B cell (primary cell): ENCODE measurements around the gene PAQR7. TPM values are rescaled to one million over a fixed set of nuclear protein-coding genes. Genes with fewer than 3 reads are reported as not detected.

Experiments used
- ATAC-seq: fragments of 200-7000 bp; cut with Tn5 transposase; one replicate; pipeline ENCODE4 v1.10.0; 2021; ENCODE audit warnings: low read depth, mild to moderate bottlenecking, moderate number of reproducible peaks, moderate library complexity
- CTCF ChIA-PET: fragments of 350-600 bp; sonication (Branson Sonifier 250); formaldehyde crosslinking; loops from one replicate; lab custom pipeline; 2021; ENCODE audit warnings: antibody characterized with exemption, inconsistent platforms; lab: Charles Lee
- POLR2A ChIA-PET: fragments of 350-600 bp; sonication (Branson Sonifier 250); formaldehyde crosslinking; loops from one replicate; lab custom pipeline; 2021; ENCODE audit warnings: antibody characterized with exemption; lab: Charles Lee
- DNase-seq: peaks from one replicate; pipeline ENCODE4 v3.0.0; 2013
- H2AFZ ChIP-seq: 2 replicates; pipeline ENCODE4 v1.6.1; 2012; ENCODE audit warnings: mild to moderate bottlenecking, low read depth, low read length; ENCODE audit not compliant: insufficient read depth, poor library complexity, severe bottlenecking
- H3K27ac ChIP-seq, 2 donors: 1 replicate in 1 of 2; 2 replicates in 1 of 2; pipeline ENCODE4 v1.5.1; 2012 to 2013; ENCODE audit warnings: low read length in 2 of 2, mild to moderate bottlenecking in 2 of 2, moderate library complexity in 1 of 2
- H3K27me3 ChIP-seq, 4 experiments: fragments of 200-600 bp in 1 of 4; sonication (generic) in 1 of 4; replicated peaks in 1 of 4; 1 replicate in 2 of 4; 2 replicates in 2 of 4; pipeline versions ENCODE4 v1.6.1 to v1.7.0; 2013 to 2016; ENCODE audit warnings: low read length in 3 of 4, mild to moderate bottlenecking in 2 of 4, mixed read lengths in 1 of 4, moderate library complexity in 1 of 4; ENCODE audit not compliant: insufficient read depth in 4 of 4, control insufficient read depth in 3 of 4; ENCODE audit errors: control extremely low read depth in 1 of 4
- H3K36me3 ChIP-seq, 2 experiments: replicated peaks in 1 of 2; 1 replicate in 1 of 2; 2 replicates in 1 of 2; pipeline versions ENCODE4 v1.6.1 to v1.7.1; 2013; ENCODE audit warnings: low read length in 1 of 2; ENCODE audit not compliant: insufficient read depth in 2 of 2, control insufficient read depth in 1 of 2; ENCODE audit errors: control extremely low read depth in 1 of 2, extremely low read depth in 1 of 2
- H3K4me1 ChIP-seq, 2 donors: fragments of 200-600 bp in 1 of 2; sonication (generic) in 1 of 2; 1 replicate in 1 of 2; 2 replicates in 1 of 2; pipeline versions ENCODE4 v1.5.1 to v1.6.1; 2013 to 2017; ENCODE audit warnings: low read length in 2 of 2; ENCODE audit not compliant: control insufficient read depth in 2 of 2, insufficient read depth in 2 of 2
- H3K4me2 ChIP-seq: replicated peaks from 2 replicates; pipeline ENCODE3; 2012; ENCODE audit warnings: mild to moderate bottlenecking, low read depth, low read length; ENCODE audit not compliant: poor library complexity, severe bottlenecking
- H3K4me3 ChIP-seq, 5 experiments: fragments of 200-600 bp in 1 of 5; sonication (generic) in 1 of 5; 1 replicate in 3 of 5; 2 replicates in 2 of 5; pipeline versions ENCODE4 v1.5.1 to v1.7.0; 2011 to 2016; ENCODE audit warnings: low read length in 4 of 5, mild to moderate bottlenecking in 4 of 5, low read depth in 2 of 5, control low read depth in 1 of 5, moderate library complexity in 1 of 5; ENCODE audit not compliant: insufficient read depth in 1 of 5; ENCODE audit errors: control extremely low read depth in 1 of 5, extremely low read depth in 1 of 5
- H3K79me2 ChIP-seq: fragments of 200-600 bp; sonication (generic); one replicate; pipeline ENCODE4 v1.6.0; 2016; ENCODE audit warnings: low read length; ENCODE audit not compliant: control insufficient read depth, insufficient read depth
- H3K9ac ChIP-seq: fragments of 200-600 bp; sonication (generic); 2 replicates; pipeline ENCODE4 v1.6.1; 2017; ENCODE audit warnings: mild to moderate bottlenecking, low read length, moderate library complexity
- H3K9me3 ChIP-seq, 3 donors: one replicate each; pipeline versions ENCODE4 v1.6.1 to v1.7.1; 2013; ENCODE audit warnings: low read length in 2 of 3; ENCODE audit not compliant: control insufficient read depth in 2 of 3, insufficient read depth in 1 of 3; ENCODE audit errors: control extremely low read depth in 1 of 3
- H4K20me1 ChIP-seq: 2 replicates; pipeline ENCODE4 v1.6.0; 2012; ENCODE audit warnings: mild to moderate bottlenecking, low read length; ENCODE audit not compliant: insufficient read depth, control insufficient read depth, poor library complexity, severe bottlenecking
- H3K27ac Mint-ChIP-seq: one replicate; pipeline ENCODE4 v1.8.0; 2021; ENCODE audit warnings: mixed read lengths
- H3K27me3 Mint-ChIP-seq: one replicate; pipeline ENCODE4 v1.8.0; 2021; ENCODE audit warnings: mixed read lengths
- H3K4me1 Mint-ChIP-seq: one replicate; pipeline ENCODE4 v1.8.0; 2021; ENCODE audit warnings: mixed read lengths
- H3K4me3 Mint-ChIP-seq: one replicate; pipeline ENCODE4 v1.8.0; 2021; ENCODE audit warnings: mixed read lengths
- H3K9me3 Mint-ChIP-seq: one replicate; pipeline ENCODE4 v1.8.0; 2022; ENCODE audit warnings: mixed read lengths; ENCODE audit not compliant: insufficient read depth
- CTCF ChIP-seq: fragments of 200-600 bp; IDR thresholded peaks from one replicate; pipeline ENCODE4 v1.8.0; 2022; ENCODE audit warnings: antibody characterized with exemption, mild to moderate bottlenecking
- EZH2 ChIP-seq: IDR thresholded peaks from 2 replicates; pipeline ENCODE4 v1.6.1; 2012; ENCODE audit warnings: borderline replicate concordance, low read depth, mild to moderate bottlenecking, moderate library complexity, low read length; ENCODE audit not compliant: insufficient read depth, poor library complexity, severe bottlenecking
- WGBS: methylation state at CpG from one replicate; pipeline ENCODE4 v1.1.5; 2013; ENCODE audit warnings: missing lambda C conversion rate; ENCODE audit not compliant: insufficient coverage; 5-methylcytosine and 5-hydroxymethylcytosine counted together
- intact Hi-C: fragments of 100-400 bp; cut with micrococcal nuclease; formaldehyde crosslinking; loops from one replicate; pipeline ENCODE4 v1.10.0; 2022
- polyA plus RNA-seq: library from polyadenylated mRNA; depleted of rRNA; stranded (reverse); fragments of >200 nt; gene quantifications from 2 replicates; pipeline ENCODE4 v1.2.3, GENCODE V29; 2012
- total RNA-seq, 2 donors: library from RNA; stranded (reverse); fragments of 120-200 nt in 1 of 2; gene quantifications; 1 replicate in 1 of 2; 2 replicates in 1 of 2; pipeline versions ENCODE4 v1.2.3 to v1.2.4, GENCODE V29; 2013 to 2022

The PAQR7 gene
- total and polyA plus RNA-seq, 2 donors (not counting 1 experiment from before 2014, with no cell fraction given): 4.2 to 5.5 TPM

- CTCF ChIA-PET: no interaction called here
- no peak for DNase-seq
- WGBS: 95% methylated on average over 3 of the region's 3 CpGs
Measured at GRCh38 chr1:25873120-25873519, 2.4 kb downstream of the PAQR7 start.

GRCh38 chr1:25872713-25873112 lies 2.8 kb downstream of the PAQR7 start:
- Histone ChIP-seq H3K9me3 (no peaks in the 10 kb centered on the region), H4K20me1 (no peaks in the 10 kb centered on the region), H3K27me3 (no peaks in the 10 kb centered on the region), H2AFZ (no peak overlapping the region), H3K36me3 (no peaks in the 10 kb centered on the region), H3K4me1 (peaks cover 21 to 41% of the 10 kb centered on the region in 2 donors), H3K9ac (no peak overlapping the region), H3K4me3 (no peak overlapping the region), H3K79me2 (no peaks in the 10 kb centered on the region), H3K4me2 (peak overlapping the region; percentile 0), H3K27ac (no peak overlapping the region)
- H3K9me3 Mint-ChIP-seq: no peaks in the 10 kb centered on the region
- no peaks in the 10 kb centered on the region for H3K27me3 Mint-ChIP-seq
- peak; percentile 49 for DNase-seq
- peak overlapping the region; percentile 9 for H3K4me3 Mint-ChIP-seq
- TF ChIP-seq EZH2: no peak
- TF ChIP-seq CTCF: no peak
- no peak for ATAC-seq
- CTCF ChIA-PET: no interaction called here
- WGBS: no CpG with 5 or more reads among the region's 2 CpGs
- H3K27ac Mint-ChIP-seq: peak overlapping the region; percentile 10
- POLR2A ChIA-PET: interaction anchor here (0.6 kb wide), 1 partner anchor 98 kb away, joined by 3 read pairs; no protein-coding TSS in a partner anchor
- H3K4me1 Mint-ChIP-seq: peaks cover 20% of the 10 kb centered on the region
- intact Hi-C loops: no loop called here

More at GRCh38 chr1:25873120-25873519, 2.4 kb downstream of the PAQR7 start:
- no peaks in the 10 kb centered on the region for H3K9me3 Mint-ChIP-seq
- peaks cover 20% of the 10 kb centered on the region for H3K4me1 Mint-ChIP-seq
- Histone ChIP-seq H2AFZ (no peak overlapping the region), H4K20me1 (no peaks in the 10 kb centered on the region), H3K36me3 (no peaks in the 10 kb centered on the region), H3K4me2 (peak overlapping the region; percentile 0), H3K9ac (no peak overlapping the region), H3K79me2 (no peaks in the 10 kb centered on the region), H3K9me3 (no peaks in the 10 kb centered on the region), H3K27ac (no peak overlapping the region), H3K27me3 (no peaks in the 10 kb centered on the region), H3K4me3 (no peak overlapping the region), H3K4me1 (peaks cover 21 to 41% of the 10 kb centered on the region in 2 donors)
- intact Hi-C loops: no loop called here
- TF ChIP-seq EZH2 (no peak), CTCF (no peak)
- ATAC-seq: no peak
- no peaks in the 10 kb centered on the region for H3K27me3 Mint-ChIP-seq
- H3K4me3 Mint-ChIP-seq: peak overlapping the region; percentile 9
- POLR2A ChIA-PET: no interaction called here
- peak overlapping the region; percentile 64 for H3K27ac Mint-ChIP-seq
